ENCODE data around the gene SARS1. TPM values are rescaled to one million over a fixed set of nuclear protein-coding genes. Genes with fewer than 3 reads are reported as not detected.

The SARS1 gene
- total and polyA plus RNA-seq, 2 of the 13 experiments (the other 11 are each of a cell fraction or from before 2014, with no cell fraction given) = 103 to 134 TPM

DNA sequence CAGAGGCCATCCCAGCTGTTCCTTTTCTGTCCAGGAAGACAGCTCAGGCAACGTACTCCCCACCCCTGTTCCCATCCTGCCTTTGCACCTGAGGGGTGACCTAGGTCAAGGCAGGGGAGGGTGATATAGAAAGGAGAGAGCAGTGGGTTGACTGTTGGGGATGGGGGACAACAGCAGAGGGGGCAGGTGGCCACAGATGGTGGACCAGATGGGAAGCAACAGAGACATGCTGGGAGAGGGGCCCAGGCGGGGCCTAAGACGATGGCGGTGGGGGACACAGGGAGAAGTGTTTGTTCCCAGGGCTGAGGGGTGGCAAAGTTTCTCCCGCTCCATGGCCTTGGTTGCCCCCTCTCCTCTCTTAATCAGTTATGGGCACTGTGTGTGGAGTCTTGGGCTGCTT is 42.0 kb downstream of the SARS1 start:
- no peaks in the 10 kb centered on the region for H3K79me2 ChIP-seq (ENCODE audit: insufficient read depth, low read length)
- peak overlapping the region; percentile 71; the same call in 1 of the 2 replicates for H3K9ac ChIP-seq (ENCODE audit: insufficient read depth, low read depth, low read length)
- in situ Hi-C loops (cut with HindIII; ENCODE audit: extremely low pct_ligation_motif_present, low pct_unique_long_range_greater_than_20kb) = no loop called here
- DNase-seq (ENCODE audit: low spot score) (no peak), ATAC-seq (no peak), FAIRE-seq (no peak)
- peaks cover 35% of the 10 kb centered on the region for H3K4me1 ChIP-seq (ENCODE audit: insufficient read depth, low read length)
- H3K27me3 ChIP-seq (ENCODE audit: control insufficient read depth in 1 of 2, insufficient read depth in 2 of 2, low read length in 2 of 2) = no peaks in the 10 kb centered on the region
- no TSS peak for BruUV-seq (replicated peaks)
- H3K9me3 ChIP-seq (ENCODE audit: low read length) = no peaks in the 10 kb centered on the region
- H3K4me3 ChIP-seq (replicated peaks in 1 of 3; ENCODE audit: insufficient read depth in 1 of 3, low read depth in 2 of 3, low read length in 3 of 3) = peak overlapping the region in 1 of 3 experiments; percentile 59; a peak in 1 of 6 replicates
- POLR2A ChIA-PET = interaction anchor here (1.3 to 1.6 kb wide), 3 partner anchors 42 to 142 kb away, joined by 3 to 4 read pairs (median 4); partner anchors contain the start of genes SARS1 and SORT1
- H3K27ac ChIP-seq (ENCODE audit: extremely low read length, insufficient read depth, low read length) = no peak overlapping the region
- peaks cover 0 to 10% of the 10 kb centered on the region in 2 experiments; a peak in 1 of 5 replicates for H3K36me3 ChIP-seq (replicated peaks in 1 of 2; ENCODE audit: control insufficient read depth in 1 of 2, insufficient read depth in 2 of 2, low read length in 2 of 2)
- H2AFZ ChIP-seq (ENCODE audit: low read length) = no peak overlapping the region
- H3K4me2 ChIP-seq (ENCODE audit: low read depth, low read length) = peak overlapping the region; percentile 91
- intact Hi-C loops (cut with micrococcal nuclease; ENCODE audit: unreplicated experiment) = no loop called here
- H4K20me1 ChIP-seq (ENCODE audit: insufficient read depth, low read length) = no peaks in the 10 kb centered on the region
- 84% methylated on average over 4 of the region's 5 CpGs for WGBS (ENCODE audit: low lambda C conversion rate)
- CTCF ChIA-PET (ENCODE audit: low intra/inter-chr PET ratio, low total read pairs) = no interaction called here
- no peak for TF ChIP-seq RFXAP (CRISPR knock-in tag; IDR thresholded peaks at IDR 0.05; ENCODE audit: borderline replicate concordance)
- TF ChIP-seq, protein P1, sequence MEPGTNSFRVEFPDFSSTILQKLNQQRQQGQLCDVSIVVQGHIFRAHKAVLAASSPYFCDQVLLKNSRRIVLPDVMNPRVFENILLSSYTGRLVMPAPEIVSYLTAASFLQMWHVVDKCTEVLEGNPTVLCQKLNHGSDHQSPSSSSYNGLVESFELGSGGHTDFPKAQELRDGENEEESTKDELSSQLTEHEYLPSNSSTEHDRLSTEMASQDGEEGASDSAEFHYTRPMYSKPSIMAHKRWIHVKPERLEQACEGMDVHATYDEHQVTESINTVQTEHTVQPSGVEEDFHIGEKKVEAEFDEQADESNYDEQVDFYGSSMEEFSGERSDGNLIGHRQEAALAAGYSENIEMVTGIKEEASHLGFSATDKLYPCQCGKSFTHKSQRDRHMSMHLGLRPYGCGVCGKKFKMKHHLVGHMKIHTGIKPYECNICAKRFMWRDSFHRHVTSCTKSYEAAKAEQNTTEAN (CRISPR knock-in tag; conservative IDR thresholded peaks at IDR 0.05) = no peak
- no peak for TF ChIP-seq ZNF124 (CRISPR knock-in tag; IDR thresholded peaks at IDR 0.05)
- TF ChIP-seq, protein P2, sequence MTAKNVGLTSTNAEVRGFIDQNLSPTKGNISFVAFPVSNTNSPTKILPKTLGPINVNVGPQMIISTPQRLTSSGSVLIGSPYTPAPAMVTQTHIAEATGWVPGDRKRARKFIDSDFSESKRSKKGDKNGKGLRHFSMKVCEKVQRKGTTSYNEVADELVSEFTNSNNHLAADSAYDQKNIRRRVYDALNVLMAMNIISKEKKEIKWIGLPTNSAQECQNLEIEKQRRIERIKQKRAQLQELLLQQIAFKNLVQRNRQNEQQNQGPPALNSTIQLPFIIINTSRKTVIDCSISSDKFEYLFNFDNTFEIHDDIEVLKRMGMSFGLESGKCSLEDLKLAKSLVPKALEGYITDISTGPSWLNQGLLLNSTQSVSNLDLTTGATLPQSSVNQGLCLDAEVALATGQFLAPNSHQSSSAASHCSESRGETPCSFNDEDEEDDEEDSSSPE (CRISPR knock-in tag; IDR thresholded peaks at IDR 0.05) = no peak
- TF ChIP-seq KDM5B (CRISPR knock-in tag; IDR thresholded peaks at IDR 0.05; ENCODE audit: borderline replicate concordance) = no peak
- TF ChIP-seq NFATC3 (CRISPR knock-in tag; IDR thresholded peaks at IDR 0.05) = no peak
- 0 out of 2 replicates have a peak, but pooled peaks have one; percentile 19 for TF ChIP-seq ZNF501 (CRISPR knock-in tag; IDR thresholded peaks at IDR 0.05)
- TF ChIP-seq SP4 (CRISPR knock-in tag; IDR thresholded peaks at IDR 0.05) = no peak
- 0 out of 2 replicates have a peak, but pooled peaks have one; percentile 73 for TF ChIP-seq ZNF572 (CRISPR knock-in tag; IDR thresholded peaks at IDR 0.05)
- no peak for TF ChIP-seq SP1 (IDR thresholded peaks at IDR 0.05)
- no peak for TF ChIP-seq SP1 (CRISPR knock-in tag; IDR thresholded peaks at IDR 0.05)
- TF ChIP-seq ZNF333 (CRISPR knock-in tag; IDR thresholded peaks at IDR 0.05; ENCODE audit: borderline replicate concordance) = no peak
- TF ChIP-seq NR2F1 (CRISPR knock-in tag; IDR thresholded peaks at IDR 0.05) = no peak
- TF ChIP-seq GLI4 (CRISPR knock-in tag; IDR thresholded peaks at IDR 0.05; ENCODE audit: borderline replicate concordance) = no peak
- TF ChIP-seq, protein P3, sequence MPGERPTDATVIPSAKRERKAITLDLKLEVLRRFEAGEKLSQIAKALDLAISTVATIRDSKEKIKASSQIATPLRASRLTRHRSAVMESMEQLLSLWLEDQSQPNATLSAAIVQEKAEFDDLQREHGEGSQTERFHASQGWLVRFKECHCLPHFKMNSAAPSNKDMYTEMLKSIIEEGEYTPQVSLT (CRISPR knock-in tag; IDR thresholded peaks at IDR 0.05; ENCODE audit: borderline replicate concordance, low read depth) = no peak
- TF ChIP-seq ZBTB8A (CRISPR knock-in tag; IDR thresholded peaks at IDR 0.05; ENCODE audit: borderline replicate concordance, low read depth) = no peak
- no peak for TF ChIP-seq PHF8 (CRISPR knock-in tag; IDR thresholded peaks at IDR 0.05)
- TF ChIP-seq SALL1 (CRISPR knock-in tag; IDR thresholded peaks at IDR 0.05) = no peak
- no peak for TF ChIP-seq RXRA (CRISPR knock-in tag; IDR thresholded peaks at IDR 0.05)

All from HepG2 (cell line).